ENCODE measurements around the gene MAMLD1.

Gene MAMLD1

DNA sequence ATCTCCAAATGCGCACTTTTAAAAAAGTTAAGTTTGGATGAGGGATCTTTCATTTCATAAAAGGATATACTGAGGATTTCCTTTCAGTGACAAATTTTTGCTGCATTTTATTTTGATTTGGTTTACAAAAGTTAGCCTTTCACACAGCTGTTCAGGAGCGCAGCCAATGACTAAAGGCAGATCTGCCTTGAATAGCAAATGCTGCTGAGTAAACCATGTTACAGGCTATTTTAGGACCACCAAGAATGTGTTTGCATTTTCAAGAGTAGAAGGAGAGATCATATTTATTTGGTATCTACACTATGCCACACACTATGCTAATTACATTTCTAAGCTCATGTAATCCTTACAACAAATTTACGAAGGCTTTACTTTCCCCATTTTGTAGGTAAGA, 92.1 kb downstream of the MAMLD1 start:
- Histone ChIP-seq H3K27me3 (ENCODE audit: control insufficient read depth, insufficient read depth, low read length) (no peaks in the 10 kb centered on the region), H3K4me1 (ENCODE audit: control insufficient read depth, insufficient read depth, low read length) (no peaks in the 10 kb centered on the region), H3K4me3 (ENCODE audit: low read length) (no peak overlapping the region), H3K36me3 (ENCODE audit: control insufficient read depth, insufficient read depth, low read length) (no peaks in the 10 kb centered on the region), H3K27ac (ENCODE audit: low read length) (no peak overlapping the region), H3K9me3 (ENCODE audit: control insufficient read depth, insufficient read depth, low read length) (no peaks in the 10 kb centered on the region)
- DNase-seq (ENCODE audit: low read depth, low spot score), result no peak
- WGBS (ENCODE audit: insufficient coverage, insufficient read length), result no CpG with 5 or more reads among the region's 3 CpGs

DNA sequence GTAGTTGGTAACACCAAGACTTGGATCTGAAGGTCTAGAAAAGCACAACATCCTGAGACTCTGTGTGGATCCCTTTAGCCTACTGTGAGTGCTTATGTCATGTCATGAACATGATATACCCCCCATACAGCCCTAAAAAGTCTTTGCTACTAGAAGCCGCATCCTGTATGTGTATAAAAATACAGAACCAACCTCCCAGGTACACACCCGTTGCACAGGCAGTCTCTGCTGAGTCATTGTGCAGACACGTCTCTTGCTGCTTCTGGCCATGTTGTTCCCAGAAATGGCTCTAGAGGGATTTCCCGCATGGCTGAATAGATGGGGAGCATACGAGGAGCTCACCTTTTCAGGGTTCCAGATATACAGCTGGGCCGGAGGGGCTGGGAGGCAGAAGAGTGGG, 93.3 kb downstream of the MAMLD1 start:
- DNase-seq (ENCODE audit: low read depth, low spot score), result no peak
- H3K4me1 ChIP-seq (ENCODE audit: control insufficient read depth, insufficient read depth, low read length), result no peaks in the 10 kb centered on the region
- WGBS (ENCODE audit: insufficient coverage, insufficient read length), result no CpG with 5 or more reads among the region's 6 CpGs
- no peaks in the 10 kb centered on the region for H3K27me3 ChIP-seq (ENCODE audit: control insufficient read depth, insufficient read depth, low read length)
- H3K4me3 ChIP-seq (ENCODE audit: low read length), result no peak overlapping the region
- no peak overlapping the region for H3K27ac ChIP-seq (ENCODE audit: low read length)
- no peaks in the 10 kb centered on the region for H3K9me3 ChIP-seq (ENCODE audit: control insufficient read depth, insufficient read depth, low read length)
- no peaks in the 10 kb centered on the region for H3K36me3 ChIP-seq (ENCODE audit: control insufficient read depth, insufficient read depth, low read length)

GRCh38 chrX:150456941-150457340, 93.8 kb downstream of the MAMLD1 start:
- no peak for DNase-seq (ENCODE audit: low read depth, low spot score)
- no CpG with 5 or more reads among the region's 1 CpG for WGBS (ENCODE audit: insufficient coverage, insufficient read length)
- Histone ChIP-seq H3K27me3 (ENCODE audit: control insufficient read depth, insufficient read depth, low read length) (no peaks in the 10 kb centered on the region), H3K4me1 (ENCODE audit: control insufficient read depth, insufficient read depth, low read length) (no peaks in the 10 kb centered on the region), H3K4me3 (ENCODE audit: low read length) (no peak overlapping the region), H3K36me3 (ENCODE audit: control insufficient read depth, insufficient read depth, low read length) (no peaks in the 10 kb centered on the region), H3K27ac (ENCODE audit: low read length) (no peak overlapping the region), H3K9me3 (ENCODE audit: control insufficient read depth, insufficient read depth, low read length) (no peaks in the 10 kb centered on the region)

DNA sequence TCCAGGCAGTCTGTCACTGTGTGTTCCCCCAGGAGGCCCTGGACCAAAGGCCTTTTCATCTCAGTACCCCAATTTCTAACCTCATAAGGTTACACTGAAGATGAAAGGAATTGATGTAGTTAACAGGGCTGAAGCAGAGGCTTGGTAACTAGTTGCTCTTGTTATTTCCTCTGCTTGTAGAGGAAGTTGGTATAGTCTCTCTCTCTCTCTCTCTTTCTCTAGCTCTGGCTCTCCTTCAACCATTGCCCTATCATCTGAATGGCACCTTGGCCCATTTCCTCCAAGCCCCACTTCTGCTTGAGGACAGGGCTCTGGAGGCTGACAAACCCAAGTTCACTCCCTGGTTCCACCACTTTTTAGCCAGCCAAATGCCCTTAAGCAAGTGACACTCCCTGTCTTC, 96.1 kb downstream of the MAMLD1 start:
- Histone ChIP-seq H3K4me3 (ENCODE audit: low read length) (no peak overlapping the region), H3K36me3 (ENCODE audit: control insufficient read depth, insufficient read depth, low read length) (no peaks in the 10 kb centered on the region), H3K4me1 (ENCODE audit: control insufficient read depth, insufficient read depth, low read length) (no peaks in the 10 kb centered on the region), H3K27ac (ENCODE audit: low read length) (no peak overlapping the region), H3K27me3 (ENCODE audit: control insufficient read depth, insufficient read depth, low read length) (no peaks in the 10 kb centered on the region), H3K9me3 (ENCODE audit: control insufficient read depth, insufficient read depth, low read length) (no peaks in the 10 kb centered on the region)
- DNase-seq (ENCODE audit: low read depth, low spot score), result no peak

DNA sequence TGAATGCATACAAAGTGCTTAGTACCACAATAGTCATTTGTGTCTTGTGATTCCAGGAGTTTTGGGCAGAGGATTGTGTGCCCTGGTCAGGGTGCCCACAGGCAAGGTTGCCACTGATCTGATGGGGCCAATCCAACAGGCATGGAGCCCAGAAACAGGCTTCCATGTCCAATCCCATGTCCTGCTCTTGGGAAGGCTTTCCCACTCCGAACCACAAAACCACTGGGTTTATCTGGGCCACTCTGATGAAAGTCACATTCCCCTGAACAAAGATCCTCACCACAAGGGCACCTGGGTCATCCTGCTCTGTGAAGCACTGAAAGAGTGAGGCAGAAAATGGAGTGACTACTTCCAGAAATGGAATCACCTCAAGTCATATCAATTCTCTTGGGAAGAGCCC, 96.9 kb downstream of the MAMLD1 start:
- WGBS (ENCODE audit: insufficient coverage, insufficient read length), result no CpG with 5 or more reads among the region's 1 CpG
- Histone ChIP-seq H3K4me3 (ENCODE audit: low read length) (no peak overlapping the region), H3K27ac (ENCODE audit: low read length) (no peak overlapping the region), H3K27me3 (ENCODE audit: control insufficient read depth, insufficient read depth, low read length) (no peaks in the 10 kb centered on the region), H3K36me3 (ENCODE audit: control insufficient read depth, insufficient read depth, low read length) (no peaks in the 10 kb centered on the region), H3K9me3 (ENCODE audit: control insufficient read depth, insufficient read depth, low read length) (no peaks in the 10 kb centered on the region), H3K4me1 (ENCODE audit: control insufficient read depth, insufficient read depth, low read length) (no peaks in the 10 kb centered on the region)
- DNase-seq (ENCODE audit: low read depth, low spot score), result no peak

- DNase-seq (ENCODE audit: low read depth, low spot score), result no peak
- H3K27ac ChIP-seq (ENCODE audit: low read length), result no peak overlapping the region
- no CpG with 5 or more reads among the region's 3 CpGs for WGBS (ENCODE audit: insufficient coverage, insufficient read length)
- no peaks in the 10 kb centered on the region for H3K4me1 ChIP-seq (ENCODE audit: control insufficient read depth, insufficient read depth, low read length)
- H3K9me3 ChIP-seq (ENCODE audit: control insufficient read depth, insufficient read depth, low read length), result no peaks in the 10 kb centered on the region
- no peaks in the 10 kb centered on the region for H3K27me3 ChIP-seq (ENCODE audit: control insufficient read depth, insufficient read depth, low read length)
- no peaks in the 10 kb centered on the region for H3K36me3 ChIP-seq (ENCODE audit: control insufficient read depth, insufficient read depth, low read length)
- no peak overlapping the region for H3K4me3 ChIP-seq (ENCODE audit: low read length)
Measured at GRCh38 chrX:150460781-150461180, 97.7 kb downstream of the MAMLD1 start.

DNA sequence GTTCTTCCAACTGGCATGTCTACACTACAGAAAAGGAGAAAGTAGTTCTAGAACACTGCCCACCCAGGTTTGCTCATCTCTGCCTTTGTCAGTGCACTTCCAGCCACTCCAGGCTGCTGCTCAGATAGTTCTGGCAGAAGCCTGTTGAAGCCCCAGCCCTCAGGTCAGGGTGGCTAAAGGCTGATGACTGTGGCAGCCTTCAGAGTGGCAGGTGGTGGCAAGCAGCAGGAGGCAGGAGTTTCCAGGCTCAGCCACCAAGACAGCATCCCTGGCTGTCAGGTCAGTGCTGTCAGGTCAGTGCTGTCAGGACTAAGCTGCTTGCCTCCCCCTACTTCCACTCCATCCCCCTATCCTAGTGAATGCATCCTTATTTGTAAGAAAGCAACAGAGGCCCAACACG, 100.4 kb downstream of the MAMLD1 start:
- WGBS (ENCODE audit: insufficient coverage, insufficient read length), result no CpG with 5 or more reads among the region's 1 CpG

GRCh38 chrX:150464001-150464400, 100.9 kb downstream of the MAMLD1 start:
- no CpG with 5 or more reads among the region's 6 CpGs for WGBS (ENCODE audit: insufficient coverage, insufficient read length)
- no peaks in the 10 kb centered on the region for H3K9me3 ChIP-seq (ENCODE audit: control insufficient read depth, insufficient read depth, low read length)
- no peaks in the 10 kb centered on the region for H3K4me1 ChIP-seq (ENCODE audit: control insufficient read depth, insufficient read depth, low read length)
- no peak overlapping the region for H3K27ac ChIP-seq (ENCODE audit: low read length)
- no peak for DNase-seq (ENCODE audit: low read depth, low spot score)
- H3K4me3 ChIP-seq (ENCODE audit: low read length), result no peak overlapping the region
- H3K27me3 ChIP-seq (ENCODE audit: control insufficient read depth, insufficient read depth, low read length), result no peaks in the 10 kb centered on the region
- no peaks in the 10 kb centered on the region for H3K36me3 ChIP-seq (ENCODE audit: control insufficient read depth, insufficient read depth, low read length)

More for the DNA sequence above, 100.4 kb downstream of the MAMLD1 start:
- Histone ChIP-seq H3K36me3 (ENCODE audit: control insufficient read depth, insufficient read depth, low read length) (no peaks in the 10 kb centered on the region), H3K27ac (ENCODE audit: low read length) (no peak overlapping the region), H3K4me3 (ENCODE audit: low read length) (no peak overlapping the region), H3K4me1 (ENCODE audit: control insufficient read depth, insufficient read depth, low read length) (no peaks in the 10 kb centered on the region), H3K27me3 (ENCODE audit: control insufficient read depth, insufficient read depth, low read length) (no peaks in the 10 kb centered on the region), H3K9me3 (ENCODE audit: control insufficient read depth, insufficient read depth, low read length) (no peaks in the 10 kb centered on the region)
- DNase-seq (ENCODE audit: low read depth, low spot score), result no peak

DNA sequence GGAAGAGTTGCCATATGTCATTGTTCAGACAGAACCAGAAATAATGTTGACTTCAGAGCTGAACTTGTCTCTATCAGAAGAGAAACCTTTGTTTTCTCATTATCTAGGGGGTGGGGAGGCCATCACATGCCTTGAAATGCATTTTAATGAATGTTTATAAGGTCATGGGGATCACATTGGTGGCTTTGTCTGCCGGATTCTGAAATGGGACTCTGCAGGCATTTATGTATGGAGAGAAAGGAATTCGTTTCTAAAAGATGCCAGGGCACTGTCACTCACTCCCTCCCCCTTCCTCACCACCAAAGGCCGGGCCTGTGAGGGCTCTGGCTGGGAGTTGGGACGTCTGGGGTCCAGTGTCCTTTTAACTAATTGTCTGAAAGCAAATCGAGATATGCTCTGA, 102.2 kb downstream of the MAMLD1 start:
- DNase-seq (ENCODE audit: low read depth, low spot score), result no peak
- no peak overlapping the region for H3K4me3 ChIP-seq (ENCODE audit: low read length)
- H3K27me3 ChIP-seq (ENCODE audit: control insufficient read depth, insufficient read depth, low read length), result no peaks in the 10 kb centered on the region
- H3K36me3 ChIP-seq (ENCODE audit: control insufficient read depth, insufficient read depth, low read length), result no peaks in the 10 kb centered on the region
- H3K4me1 ChIP-seq (ENCODE audit: control insufficient read depth, insufficient read depth, low read length), result no peaks in the 10 kb centered on the region
- WGBS (ENCODE audit: insufficient coverage, insufficient read length), result no CpG with 5 or more reads among the region's 5 CpGs
- H3K9me3 ChIP-seq (ENCODE audit: control insufficient read depth, insufficient read depth, low read length), result no peaks in the 10 kb centered on the region
- H3K27ac ChIP-seq (ENCODE audit: low read length), result no peak overlapping the region

- Histone ChIP-seq H3K4me1 (ENCODE audit: control insufficient read depth, insufficient read depth, low read length) (no peaks in the 10 kb centered on the region), H3K36me3 (ENCODE audit: control insufficient read depth, insufficient read depth, low read length) (no peaks in the 10 kb centered on the region), H3K27ac (ENCODE audit: low read length) (no peak overlapping the region), H3K27me3 (ENCODE audit: control insufficient read depth, insufficient read depth, low read length) (no peaks in the 10 kb centered on the region), H3K4me3 (ENCODE audit: low read length) (no peak overlapping the region), H3K9me3 (ENCODE audit: control insufficient read depth, insufficient read depth, low read length) (no peaks in the 10 kb centered on the region)
- WGBS (ENCODE audit: insufficient coverage, insufficient read length), result no CpG with 5 or more reads among the region's 15 CpGs
- DNase-seq (ENCODE audit: low read depth, low spot score), result no peak
Measured at GRCh38 chrX:150465881-150466775, 103.0 kb downstream of the MAMLD1 start.

GRCh38 chrX:150472306-150472705, 109.2 kb downstream of the MAMLD1 start:
- no CpG with 5 or more reads among the region's 4 CpGs for WGBS (ENCODE audit: insufficient coverage, insufficient read length)
- Histone ChIP-seq H3K4me1 (ENCODE audit: control insufficient read depth, insufficient read depth, low read length) (no peaks in the 10 kb centered on the region), H3K27ac (ENCODE audit: low read length) (no peak overlapping the region), H3K36me3 (ENCODE audit: control insufficient read depth, insufficient read depth, low read length) (no peaks in the 10 kb centered on the region), H3K9me3 (ENCODE audit: control insufficient read depth, insufficient read depth, low read length) (no peaks in the 10 kb centered on the region), H3K27me3 (ENCODE audit: control insufficient read depth, insufficient read depth, low read length) (no peaks in the 10 kb centered on the region), H3K4me3 (ENCODE audit: low read length) (no peak overlapping the region)
- DNase-seq (ENCODE audit: low read depth, low spot score), result no peak
